ENCODE measurements around the gene NFIX. TPM values are rescaled to one million over a fixed set of nuclear protein-coding genes. Genes with fewer than 3 reads are reported as not detected.

The NFIX gene
- total and polyA plus RNA-seq, 2 experiments from 2014 or later, result 0.06 to 0.14 TPM

- Histone ChIP-seq H3K36me3 (ENCODE audit: insufficient read depth) (no peaks in the 10 kb centered on the region), H2AFZ (no peak overlapping the region), H3K79me2 (replicated peaks; ENCODE audit: insufficient read depth) (no peaks in the 10 kb centered on the region), H3K4me1 (ENCODE audit: insufficient read depth) (peaks cover 18% of the 10 kb centered on the region), H3K27ac (ENCODE audit: low read depth) (no peak overlapping the region), H4K20me1 (replicated peaks; ENCODE audit: insufficient read depth) (no peaks in the 10 kb centered on the region), H3K9me2 (ENCODE audit: insufficient read depth) (no peaks in the 10 kb centered on the region), H3F3A (replicated peaks; ENCODE audit: low read depth) (peaks cover 6% of the 10 kb centered on the region; the same call in 1 of the 2 replicates), H3K27me3 (ENCODE audit: insufficient read depth) (peaks cover 59% of the 10 kb centered on the region), H3K4me2 (no peak overlapping the region), H3K4me3 (no peak overlapping the region)
- ATAC-seq (no peak), DNase-seq (ENCODE audit: low spot score) (no peak)
- Mint-ChIP-seq H3K9me3 (no peaks in the 10 kb centered on the region), H3K36me3 (ENCODE audit: low read depth) (no peaks in the 10 kb centered on the region; the same call in 2 of the 3 replicates), H3K4me1 (peaks cover 7% of the 10 kb centered on the region), H3K27me3 (ENCODE audit: insufficient read depth, low read depth, poor library complexity) (peaks cover 56% of the 10 kb centered on the region), H3K4me3 (no peak overlapping the region), H3K27ac (no peak overlapping the region)
- TF ChIP-seq EZH2phosphoT487 (IDR thresholded peaks at IDR 0.05; ENCODE audit: unreplicated experiment) (no peak), EZH2 (IDR thresholded peaks at IDR 0.05; ENCODE audit: low read depth, unreplicated experiment) (no peak), ZNF331 (CRISPR knock-in tag; IDR thresholded peaks at IDR 0.05; ENCODE audit: low read depth) (no peak), CREB1 (CRISPR knock-in tag; IDR thresholded peaks at IDR 0.05; ENCODE audit: low read depth) (no peak), STAT1 (IDR thresholded peaks at IDR 0.05; ENCODE audit: unreplicated experiment) (no peak), CTCF (conservative IDR thresholded peaks at IDR 0.05; ENCODE audit: low read depth in 2 of 2) (no peak), NANOG (IDR thresholded peaks at IDR 0.05; ENCODE audit: borderline replicate concordance) (no peak), REST (IDR thresholded peaks at IDR 0.05; ENCODE audit: unreplicated experiment) (no peak), ZNF462 (CRISPR knock-in tag; IDR thresholded peaks at IDR 0.05) (no peak)
These were observed 68.8 kb downstream of the NFIX start for GRCh38 chr19:13064092-13064489.

All from GM23338 (cell line).